ENCODE data around the gene BRIP1. TPM values are rescaled to one million over a fixed set of nuclear protein-coding genes. Genes with fewer than 3 reads are reported as not detected.

Gene BRIP1
- total and polyA plus RNA-seq, 2 donors (not counting 3 experiments of a cell fraction or from before 2014, with no cell fraction given), result 1.8 to 12.1 TPM

- ChIA-PET POLR2A (no interaction called here), CTCF (interaction anchor here (0.7 to 2.1 kb wide), 11 partner anchors 33 to 428 kb away, joined by 3 to 76 read pairs (median 4); no protein-coding TSS in a partner anchor)
- H3K27me3 ChIP-seq (ENCODE audit: control insufficient read depth in 2 of 2, insufficient read depth in 2 of 2, low read length in 2 of 2), result no peaks in the 10 kb centered on the region
- no peak overlapping the region for H3K4me2 ChIP-seq (ENCODE audit: insufficient read depth, low read length)
- no peaks in the 10 kb centered on the region for H3K9me1 ChIP-seq (replicated peaks; ENCODE audit: control insufficient read depth, extremely low read depth, insufficient read depth, low read length)
- no TSS peak for BruUV-seq (replicated peaks)
- peak; percentile 76 for DNase-seq (ENCODE audit: low read depth, low spot score)
- H3K79me2 ChIP-seq (ENCODE audit: control insufficient read depth, insufficient read depth, low read length), result no peaks in the 10 kb centered on the region
- H3K4me1 ChIP-seq (ENCODE audit: control insufficient read depth, extremely low read depth, insufficient read depth, low read length), result peaks cover 4% of the 10 kb centered on the region
- H3K9ac ChIP-seq (replicated peaks; ENCODE audit: extremely low read depth, insufficient read depth, low read length), result no peak overlapping the region
- H4K20me1 ChIP-seq (replicated peaks; ENCODE audit: control insufficient read depth, extremely low read depth, insufficient read depth, low read length), result no peaks in the 10 kb centered on the region
- H3K4me3 ChIP-seq (replicated peaks in 1 of 3; ENCODE audit: insufficient read depth in 1 of 3, low read depth in 1 of 3, low read length in 3 of 3), result no peak overlapping the region
- H3K36me3 ChIP-seq (ENCODE audit: control insufficient read depth in 2 of 2, extremely low read depth in 1 of 2, insufficient read depth in 2 of 2, low read length in 2 of 2), result no peaks in the 10 kb centered on the region
- FAIRE-seq, result no peak
- H2AFZ ChIP-seq (ENCODE audit: low read depth, low read length), result no peak overlapping the region
- dilution Hi-C loops (cut with MboI; ENCODE audit: extremely low pct_ligation_motif_present, low sequenced_read_pairs) (no loop called here), intact Hi-C loops (cut with micrococcal nuclease) (loop anchor here (1.0 kb wide), 2 partner anchors 201 to 425 kb away; no protein-coding TSS in a partner anchor)
- H3K27ac ChIP-seq (ENCODE audit: insufficient read depth, low read depth, low read length), result no peak overlapping the region
- H3K9me3 ChIP-seq (replicated peaks; ENCODE audit: control insufficient read depth, insufficient read depth, low read length), result no peaks in the 10 kb centered on the region
- TF ChIP-seq POLR2A (IDR thresholded peaks at IDR 0.05; ENCODE audit: low read depth, low read length), result no peak
- peak; percentile 64 to 65 for TF ChIP-seq CTCF (IDR thresholded peaks at IDR 0.05; ENCODE audit: extremely low read depth in 1 of 2, insufficient read depth in 1 of 2, low read depth in 1 of 2, low read length in 2 of 2)
These were observed 25.9 kb downstream of the BRIP1 start for GRCh38 chr17:61837175-61838051.
